ENCODE measurements around the gene MAGEB1.
A peak's percentile ranks its signal among the peaks of the same experiment; 100 is the strongest.

MAGEB1 gene

GRCh38 chrX:30283456-30284200 is 36.7 kb downstream of the MAGEB1 start:
- DNase-seq (ENCODE audit: low read depth): peak; percentile 82
- no peak overlapping the region for H3K4me3 ChIP-seq (ENCODE audit: low read length)
- no peak for TF ChIP-seq CTCF (conservative IDR thresholded peaks at IDR 0.05; ENCODE audit: low read length)

- no peak for TF ChIP-seq CTCF (conservative IDR thresholded peaks at IDR 0.05; ENCODE audit: low read length)
Measured at GRCh38 chrX:30296408-30297254, 49.7 kb downstream of the MAGEB1 start.

GRCh38 chrX:30301208-30301607 is 54.3 kb downstream of the MAGEB1 start:
- DNase-seq (ENCODE audit: low read depth): peak; percentile 0
- no peak for TF ChIP-seq CTCF (conservative IDR thresholded peaks at IDR 0.05; ENCODE audit: low read length)

More at GRCh38 chrX:30296408-30297254, 49.7 kb downstream of the MAGEB1 start:
- no peak overlapping the region for H3K4me3 ChIP-seq (ENCODE audit: low read length)
- no peak for DNase-seq (ENCODE audit: low read depth)

More at GRCh38 chrX:30301208-30301607, 54.3 kb downstream of the MAGEB1 start:
- no peak overlapping the region for H3K4me3 ChIP-seq (ENCODE audit: low read length)

Measured in AG10803 (cell line).